ENCODE results near the gene PRKN.

PRKN gene

DNA sequence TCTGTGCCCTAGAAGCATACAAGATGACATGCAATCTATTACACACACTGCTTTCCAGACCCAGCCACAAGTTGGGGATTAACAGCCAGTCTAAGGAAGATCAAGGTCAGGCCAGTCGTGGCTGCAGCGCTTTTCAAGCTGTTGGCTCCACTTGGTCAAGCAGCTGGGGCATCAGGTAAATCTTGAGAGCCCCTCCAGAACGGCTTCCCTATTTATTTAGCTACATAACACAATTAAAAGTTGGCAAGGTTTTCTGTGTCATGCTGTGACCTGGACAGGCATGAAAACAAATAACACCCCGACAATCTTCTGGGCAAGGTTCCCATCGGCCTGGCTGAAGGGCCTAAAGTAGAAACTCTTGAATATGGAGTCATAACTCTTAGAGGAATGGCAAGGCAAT lies 524.3 kb downstream of the PRKN start:
- TF ChIP-seq, protein P1, sequence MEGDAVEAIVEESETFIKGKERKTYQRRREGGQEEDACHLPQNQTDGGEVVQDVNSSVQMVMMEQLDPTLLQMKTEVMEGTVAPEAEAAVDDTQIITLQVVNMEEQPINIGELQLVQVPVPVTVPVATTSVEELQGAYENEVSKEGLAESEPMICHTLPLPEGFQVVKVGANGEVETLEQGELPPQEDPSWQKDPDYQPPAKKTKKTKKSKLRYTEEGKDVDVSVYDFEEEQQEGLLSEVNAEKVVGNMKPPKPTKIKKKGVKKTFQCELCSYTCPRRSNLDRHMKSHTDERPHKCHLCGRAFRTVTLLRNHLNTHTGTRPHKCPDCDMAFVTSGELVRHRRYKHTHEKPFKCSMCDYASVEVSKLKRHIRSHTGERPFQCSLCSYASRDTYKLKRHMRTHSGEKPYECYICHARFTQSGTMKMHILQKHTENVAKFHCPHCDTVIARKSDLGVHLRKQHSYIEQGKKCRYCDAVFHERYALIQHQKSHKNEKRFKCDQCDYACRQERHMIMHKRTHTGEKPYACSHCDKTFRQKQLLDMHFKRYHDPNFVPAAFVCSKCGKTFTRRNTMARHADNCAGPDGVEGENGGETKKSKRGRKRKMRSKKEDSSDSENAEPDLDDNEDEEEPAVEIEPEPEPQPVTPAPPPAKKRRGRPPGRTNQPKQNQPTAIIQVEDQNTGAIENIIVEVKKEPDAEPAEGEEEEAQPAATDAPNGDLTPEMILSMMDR (IDR thresholded peaks at IDR 0.05; ENCODE audit: borderline replicate concordance, control extremely low read depth, extremely low read depth, insufficient read depth, missing control alignments), result no peak
- DNase-seq (ENCODE audit: low spot score), result no peak
- in situ Hi-C loops (cut with MboI; ENCODE audit: low sequenced_read_pairs, unreplicated experiment), result no loop called here

DNA sequence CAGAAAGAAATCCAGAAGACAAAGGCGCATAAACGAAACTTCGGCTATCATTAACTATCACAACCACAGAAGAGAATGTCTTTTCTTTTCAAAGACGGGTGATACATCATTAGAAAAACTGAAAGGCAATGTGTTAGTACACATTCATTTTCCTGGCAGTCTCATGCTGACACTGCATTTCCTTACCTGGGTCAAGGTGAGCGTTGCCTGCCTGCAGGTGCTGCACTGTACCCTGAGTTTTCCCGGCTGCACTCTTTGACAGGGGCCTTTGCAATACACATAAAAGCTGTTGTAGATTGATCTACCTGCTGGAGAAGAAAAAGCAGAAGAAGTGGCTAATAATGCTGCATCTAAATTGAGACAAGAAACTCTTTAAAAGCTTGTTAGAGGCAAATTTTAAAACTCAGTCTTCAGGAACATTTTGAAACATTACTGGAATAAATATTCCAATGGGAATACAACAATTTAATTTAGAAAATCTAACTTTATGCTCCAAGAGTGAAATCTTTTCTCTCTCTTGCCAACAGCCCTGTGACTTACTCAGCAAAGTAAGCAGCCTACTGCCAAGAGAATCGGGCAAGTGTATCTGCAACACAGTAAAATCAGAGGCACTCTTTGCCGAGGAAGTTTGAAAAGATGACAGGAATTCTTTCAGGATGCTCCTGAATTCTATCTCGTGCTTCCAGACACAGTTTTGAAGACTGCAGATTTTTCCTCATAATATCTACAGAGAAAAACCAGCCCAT lies 526.4 kb downstream of the PRKN start:
- in situ Hi-C loops (cut with MboI; ENCODE audit: low sequenced_read_pairs, unreplicated experiment), result no loop called here
- TF ChIP-seq, protein P1 (IDR thresholded peaks at IDR 0.05; ENCODE audit: borderline replicate concordance, control extremely low read depth, extremely low read depth, insufficient read depth, missing control alignments), result no peak
- no peak for DNase-seq (ENCODE audit: low spot score)

- TF ChIP-seq, protein P1 (IDR thresholded peaks at IDR 0.05; ENCODE audit: borderline replicate concordance, control extremely low read depth, extremely low read depth, insufficient read depth, missing control alignments), result no peak
- DNase-seq (ENCODE audit: low spot score), result no peak
- in situ Hi-C loops (cut with MboI; ENCODE audit: low sequenced_read_pairs, unreplicated experiment), result no loop called here
Observed at GRCh38 chr6:162200041-162200440, 527.5 kb downstream of the PRKN start.

GRCh38 chr6:162198925-162199324 lies 528.6 kb downstream of the PRKN start:
- TF ChIP-seq, protein P1 (IDR thresholded peaks at IDR 0.05; ENCODE audit: borderline replicate concordance, control extremely low read depth, extremely low read depth, insufficient read depth, missing control alignments), result no peak
- in situ Hi-C loops (cut with MboI; ENCODE audit: low sequenced_read_pairs, unreplicated experiment), result no loop called here
- no peak for DNase-seq (ENCODE audit: low spot score)

DNA sequence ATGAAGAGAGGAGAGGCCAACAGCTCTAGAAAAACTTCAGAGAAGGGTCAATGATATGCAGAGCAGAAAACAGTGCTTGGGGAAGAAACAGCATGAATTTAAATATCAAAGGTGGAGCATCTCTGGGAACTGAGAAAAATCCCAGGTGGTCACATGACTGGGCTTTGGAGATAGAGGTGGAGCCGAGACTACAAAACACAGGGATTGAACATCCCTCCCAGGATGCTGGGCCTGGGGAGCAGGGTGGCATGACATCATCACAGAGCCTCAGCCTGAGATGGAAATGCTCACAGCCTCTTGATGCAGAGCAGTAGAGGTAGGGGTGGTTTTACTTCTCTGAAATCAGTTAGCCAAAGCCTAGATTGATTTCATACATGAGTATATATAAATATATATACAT lies 529.5 kb downstream of the PRKN start:
- in situ Hi-C loops (cut with MboI; ENCODE audit: low sequenced_read_pairs, unreplicated experiment), result no loop called here
- no peak for DNase-seq (ENCODE audit: low spot score)

GRCh38 chr6:162195441-162195840 lies 532.1 kb downstream of the PRKN start:
- TF ChIP-seq, protein P1 (IDR thresholded peaks at IDR 0.05; ENCODE audit: borderline replicate concordance, control extremely low read depth, extremely low read depth, insufficient read depth, missing control alignments), result no peak
- DNase-seq (ENCODE audit: low spot score), result no peak
- in situ Hi-C loops (cut with MboI; ENCODE audit: low sequenced_read_pairs, unreplicated experiment), result no loop called here

More for the DNA sequence above, 529.5 kb downstream of the PRKN start:
- TF ChIP-seq, protein P1 (IDR thresholded peaks at IDR 0.05; ENCODE audit: borderline replicate concordance, control extremely low read depth, extremely low read depth, insufficient read depth, missing control alignments), result no peak

All from GM13976 (cell line).